ENCODE data around the gene TMEM208. TPM values are rescaled to one million over a fixed set of nuclear protein-coding genes. Genes with fewer than 3 reads are reported as not detected.
A peak's percentile ranks its signal among the peaks of the same experiment; 100 is the strongest.

TMEM208 gene
- polyA plus RNA-seq, 1 experiment, result 38.5 TPM

- no peak for DNase-seq (ENCODE audit: low read depth, low spot score)
- ChIA-PET CTCF (no interaction called here), POLR2A (interaction anchor here (0.6 kb wide), 1 partner anchor 81 kb away, joined by 5 read pairs; no protein-coding TSS in a partner anchor)
- H3K4me3 ChIP-seq (ENCODE audit: low read depth, low read length), result no peak overlapping the region
- no peak overlapping the region for H3K27ac ChIP-seq (ENCODE audit: low read depth, low read length)
- H3K9me3 ChIP-seq (ENCODE audit: control insufficient read depth, insufficient read depth, low read length), result no peaks in the 10 kb centered on the region; the same call in 1 of the 2 replicates
- no peak for TF ChIP-seq CTCF (IDR thresholded peaks at IDR 0.05; ENCODE audit: low read depth, low read length)
- H3K27me3 ChIP-seq (ENCODE audit: control insufficient read depth, insufficient read depth, low read length), result no peaks in the 10 kb centered on the region
These were observed 31.4 kb downstream of the TMEM208 start for GRCh38 chr16:67258161-67258835.

DNA sequence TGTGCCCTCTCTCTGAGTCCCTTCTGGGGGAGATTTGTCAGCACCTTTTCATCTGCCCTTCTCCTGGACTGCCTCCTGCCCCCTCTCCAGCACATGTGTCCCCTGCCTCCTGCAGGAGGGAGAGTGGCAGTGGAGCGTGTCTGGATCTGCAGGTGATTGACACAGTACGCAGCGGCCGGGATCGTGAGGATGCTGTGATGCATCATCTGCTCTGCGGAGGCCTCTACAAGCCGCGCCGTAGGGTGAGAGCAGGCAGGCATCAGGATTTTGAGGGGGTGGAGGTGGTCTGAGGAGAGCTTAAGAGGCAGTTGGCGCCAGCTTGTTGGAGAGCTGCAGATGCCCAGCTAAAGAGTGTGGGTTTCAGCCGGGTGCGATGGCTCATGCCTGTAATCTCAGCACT lies 32.8 kb downstream of the TMEM208 start:
- POLR2A ChIA-PET, result no interaction called here

DNA sequence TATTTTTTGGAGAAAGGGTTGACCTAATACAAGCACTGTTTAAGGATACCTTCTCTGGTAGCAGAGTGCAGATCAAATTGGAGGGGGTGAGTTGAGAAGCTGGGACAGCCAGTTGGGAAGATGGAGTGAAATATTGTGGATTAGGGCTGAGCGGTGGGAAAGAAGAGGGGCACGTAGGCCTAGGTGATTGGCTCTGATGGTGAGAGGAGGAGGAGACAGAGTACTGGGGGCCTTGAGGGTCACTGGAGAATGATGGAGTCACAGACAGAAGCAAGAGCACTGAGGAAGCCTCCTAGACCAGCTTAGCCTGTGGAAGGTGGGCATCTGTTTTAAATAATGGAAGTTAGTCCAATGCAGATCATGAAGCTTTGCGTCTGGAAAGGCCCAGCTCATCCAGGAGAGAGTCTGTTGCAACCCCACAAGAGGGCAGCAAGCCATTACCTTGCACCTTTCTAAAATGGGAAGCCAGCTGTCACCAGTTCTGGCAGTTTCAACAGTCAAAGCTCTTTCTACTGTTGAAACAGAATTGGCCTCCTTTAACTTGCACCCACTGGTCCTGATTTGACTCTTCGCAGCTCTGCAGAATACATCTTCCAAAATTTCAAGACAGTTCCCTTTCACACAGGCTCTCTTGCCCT lies 33.6 kb downstream of the TMEM208 start:
- TF ChIP-seq CTCF (IDR thresholded peaks at IDR 0.05; ENCODE audit: low read depth, low read length), result peak; percentile 82
- ChIA-PET CTCF (interaction anchor here (0.6 to 2.2 kb wide), 27 partner anchors 9 to 316 kb away, joined by 3 to 37 read pairs (median 5); partner anchors contain the start of genes FHOD1, SLC9A5, TPPP3 and ZDHHC1), POLR2A (interaction anchor here (0.5 to 1.3 kb wide), 6 partner anchors 25 to 168 kb away, joined by 3 to 4 read pairs (median 4); partner anchors contain the start of gene TPPP3)
- Histone ChIP-seq H3K4me3 (ENCODE audit: low read depth, low read length) (no peak overlapping the region), H3K27ac (ENCODE audit: low read depth, low read length) (no peak overlapping the region), H3K27me3 (ENCODE audit: control insufficient read depth, insufficient read depth, low read length) (no peaks in the 10 kb centered on the region), H3K9me3 (ENCODE audit: control insufficient read depth, insufficient read depth, low read length) (no peaks in the 10 kb centered on the region; the same call in 1 of the 2 replicates)
- DNase-seq (ENCODE audit: low read depth, low spot score), result no peak

More for the DNA sequence above, 32.8 kb downstream of the TMEM208 start:
- Histone ChIP-seq H3K27ac (ENCODE audit: low read depth, low read length) (no peak overlapping the region), H3K9me3 (ENCODE audit: control insufficient read depth, insufficient read depth, low read length) (no peaks in the 10 kb centered on the region; the same call in 1 of the 2 replicates), H3K27me3 (ENCODE audit: control insufficient read depth, insufficient read depth, low read length) (no peaks in the 10 kb centered on the region), H3K4me3 (ENCODE audit: low read depth, low read length) (no peak overlapping the region)
- TF ChIP-seq CTCF (IDR thresholded peaks at IDR 0.05; ENCODE audit: low read depth, low read length), result no peak
- DNase-seq (ENCODE audit: low read depth, low spot score), result no peak
- CTCF ChIA-PET, result interaction anchor here (0.7 to 2.2 kb wide), 17 partner anchors 11 to 206 kb away, joined by 3 to 37 read pairs (median 8); partner anchors contain the start of genes FHOD1, SLC9A5, TPPP3 and ZDHHC1

- no peaks in the 10 kb centered on the region for H3K27me3 ChIP-seq (ENCODE audit: control insufficient read depth, insufficient read depth, low read length)
- H3K27ac ChIP-seq (ENCODE audit: low read depth, low read length), result no peak overlapping the region
- ChIA-PET POLR2A (no interaction called here), CTCF (no interaction called here)
- H3K4me3 ChIP-seq (ENCODE audit: low read depth, low read length), result no peak overlapping the region
- no peak for DNase-seq (ENCODE audit: low read depth, low spot score)
- no peak for TF ChIP-seq CTCF (IDR thresholded peaks at IDR 0.05; ENCODE audit: low read depth, low read length)
- no peaks in the 10 kb centered on the region; the same call in 1 of the 2 replicates for H3K9me3 ChIP-seq (ENCODE audit: control insufficient read depth, insufficient read depth, low read length)
These were observed 36.3 kb downstream of the TMEM208 start for GRCh38 chr16:67263201-67263600.

- 0 out of 2 replicates have a peak, but pooled peaks have one; percentile 12 for TF ChIP-seq CTCF (IDR thresholded peaks at IDR 0.05; ENCODE audit: low read depth, low read length)
- Histone ChIP-seq H3K4me3 (ENCODE audit: low read depth, low read length) (no peak overlapping the region), H3K9me3 (ENCODE audit: control insufficient read depth, insufficient read depth, low read length) (no peaks in the 10 kb centered on the region; the same call in 1 of the 2 replicates), H3K27ac (ENCODE audit: low read depth, low read length) (no peak overlapping the region), H3K27me3 (ENCODE audit: control insufficient read depth, insufficient read depth, low read length) (no peaks in the 10 kb centered on the region)
- DNase-seq (ENCODE audit: low read depth, low spot score), result no peak
- POLR2A ChIA-PET, result interaction anchor here (0.7 kb wide), 1 partner anchor 79 kb away, joined by 3 read pairs; no protein-coding TSS in a partner anchor
- CTCF ChIA-PET, result interaction anchor here (0.5 kb wide), 1 partner anchor 56 kb away, joined by 4 read pairs; no protein-coding TSS in a partner anchor
These were observed 37.3 kb downstream of the TMEM208 start for GRCh38 chr16:67264277-67264676.
